Parietal lobe (tissue), 2 donors: ENCODE measurements around the gene RUVBL1. TPM values are rescaled to one million over a fixed set of nuclear protein-coding genes. Genes with fewer than 3 reads are reported as not detected.
A peak's percentile ranks its signal among the peaks of the same experiment; 100 is the strongest.

ENCODE experiments used
- small RNA-seq: library from RNA; depleted of rRNA; stranded (forward); fragments of <200 nt; gene quantifications from one replicate; pipeline ENCODE3, GENCODE V24; 2014; ENCODE audit warnings: low replicate concordance
- total RNA-seq: library from RNA; depleted of rRNA; stranded (reverse); fragments of >200 nt; gene quantifications from one replicate; pipeline ENCODE4 v1.2.3, GENCODE V29; 2014

Gene RUVBL1
- 47.3 TPM for total RNA-seq

GRCh38 chr3:128123538-128124368 lies at the start of gene RUVBL1:
RUVBL1 (minus strand) TSS chr3:128123812; CDS start chr3:128123724, 88 bp downstream.

GRCh38 chr3:128153156-128154041 lies 29.8 kb upstream of the RUVBL1 start, which contains the start of gene EEFSEC:
EEFSEC (plus strand) TSS chr3:128153481; CDS start chr3:128153508, 27 bp downstream.

GRCh38 chr3:128051837-128052594 lies 71.6 kb downstream of the RUVBL1 start, which contains the start of gene SEC61A1:
SEC61A1 (plus strand) TSS chr3:128052437; CDS start chr3:128052553, 116 bp downstream.

Small RNA genes within 50 kb of the gene (small RNA-seq; reads per million reads assigned to genes)
- gene RNU2-37P (1.5 reads per million, percentile 77 among the genes with 10 or more reads in this experiment), gene RNU6-823P (not detected)

Other genes with a start within 250 kb of the RUVBL1 start
- gene KBTBD12, start 208.6 kb downstream of the RUVBL1 start, total RNA-seq: 3.8 TPM
- gene SEC61A1, start 71.4 kb downstream of the RUVBL1 start, total RNA-seq: 83.6 TPM
- gene EEFSEC, start 29.7 kb upstream of the RUVBL1 start, total RNA-seq: 10.6 TPM